DMS79 treated with DMSO at 0.1 percent for 48 hours (cell line): ENCODE data around the gene GALNT2.
A peak's percentile ranks its signal among the peaks of the same experiment; 100 is the strongest.

Source experiments
- DNase-seq: peaks from one replicate; lab custom pipeline; 2025; lab: John Stamatoyannopoulos, UW

Gene GALNT2

GRCh38 chr1:230165536-230165935, 98.5 kb downstream of the GALNT2 start:
- no peak for DNase-seq

GRCh38 chr1:230166366-230167132, 99.5 kb downstream of the GALNT2 start:
- no peak for DNase-seq

GRCh38 chr1:230167419-230167852, 100.4 kb downstream of the GALNT2 start:
- DNase-seq = peak; percentile 19

- DNase-seq = peak; percentile 5
These were observed 102.6 kb downstream of the GALNT2 start for GRCh38 chr1:230169454-230170152.

- DNase-seq = no peak
These were observed 103.1 kb downstream of the GALNT2 start for GRCh38 chr1:230170153-230170547.

GRCh38 chr1:230170622-230171021, 103.6 kb downstream of the GALNT2 start:
- no peak for DNase-seq

GRCh38 chr1:230171356-230172015, 104.4 kb downstream of the GALNT2 start:
- no peak for DNase-seq

GRCh38 chr1:230172016-230172537, 105.0 kb downstream of the GALNT2 start:
- no peak for DNase-seq

- DNase-seq = no peak
These were observed 106.3 kb downstream of the GALNT2 start for GRCh38 chr1:230173187-230173975.

GRCh38 chr1:230174041-230174440, 107.0 kb downstream of the GALNT2 start:
- no peak for DNase-seq

GRCh38 chr1:230174471-230175162, 107.6 kb downstream of the GALNT2 start:
- no peak for DNase-seq

- DNase-seq = no peak
These were observed 108.2 kb downstream of the GALNT2 start for GRCh38 chr1:230175163-230175747.

- no peak for DNase-seq
These were observed 108.8 kb downstream of the GALNT2 start for GRCh38 chr1:230175839-230176238.

GRCh38 chr1:230176326-230176725, 109.3 kb downstream of the GALNT2 start:
- DNase-seq = no peak

GRCh38 chr1:230176871-230177411, 109.9 kb downstream of the GALNT2 start:
- no peak for DNase-seq

- no peak for DNase-seq
These were observed 112.2 kb downstream of the GALNT2 start for GRCh38 chr1:230179249-230179648.

GRCh38 chr1:230185076-230186001, 118.3 kb downstream of the GALNT2 start:
- DNase-seq = peak; percentile 67

- peak; percentile 91 for DNase-seq
These were observed 119.2 kb downstream of the GALNT2 start for GRCh38 chr1:230186003-230186863.
